Keratinocyte (primary cell): ENCODE data around the gene AQP2.

Source experiments
- EZH2 ChIP-seq: IDR thresholded peaks from one replicate; pipeline ENCODE4 v1.6.1; 2012; ENCODE audit warnings: inconsistent platforms, mild to moderate bottlenecking, low read length, moderate library complexity
- TF ChIP-seq, protein P1 (sequence below), 3 experiments: IDR thresholded peaks in 1 of 3; conservative IDR thresholded peaks in 1 of 3; optimal IDR thresholded peaks in 1 of 3; 2 replicates in 2 of 3; 3 replicates in 1 of 3; pipeline versions ENCODE3 to v1.5.1; 2011; ENCODE audit warnings: low read length in 3 of 3, mild to moderate bottlenecking in 3 of 3, moderate library complexity in 2 of 3, control low read depth in 1 of 3, inconsistent platforms in 1 of 3; ENCODE audit not compliant: insufficient read depth in 2 of 3; ENCODE audit errors: extremely low read depth in 1 of 3

DNA sequence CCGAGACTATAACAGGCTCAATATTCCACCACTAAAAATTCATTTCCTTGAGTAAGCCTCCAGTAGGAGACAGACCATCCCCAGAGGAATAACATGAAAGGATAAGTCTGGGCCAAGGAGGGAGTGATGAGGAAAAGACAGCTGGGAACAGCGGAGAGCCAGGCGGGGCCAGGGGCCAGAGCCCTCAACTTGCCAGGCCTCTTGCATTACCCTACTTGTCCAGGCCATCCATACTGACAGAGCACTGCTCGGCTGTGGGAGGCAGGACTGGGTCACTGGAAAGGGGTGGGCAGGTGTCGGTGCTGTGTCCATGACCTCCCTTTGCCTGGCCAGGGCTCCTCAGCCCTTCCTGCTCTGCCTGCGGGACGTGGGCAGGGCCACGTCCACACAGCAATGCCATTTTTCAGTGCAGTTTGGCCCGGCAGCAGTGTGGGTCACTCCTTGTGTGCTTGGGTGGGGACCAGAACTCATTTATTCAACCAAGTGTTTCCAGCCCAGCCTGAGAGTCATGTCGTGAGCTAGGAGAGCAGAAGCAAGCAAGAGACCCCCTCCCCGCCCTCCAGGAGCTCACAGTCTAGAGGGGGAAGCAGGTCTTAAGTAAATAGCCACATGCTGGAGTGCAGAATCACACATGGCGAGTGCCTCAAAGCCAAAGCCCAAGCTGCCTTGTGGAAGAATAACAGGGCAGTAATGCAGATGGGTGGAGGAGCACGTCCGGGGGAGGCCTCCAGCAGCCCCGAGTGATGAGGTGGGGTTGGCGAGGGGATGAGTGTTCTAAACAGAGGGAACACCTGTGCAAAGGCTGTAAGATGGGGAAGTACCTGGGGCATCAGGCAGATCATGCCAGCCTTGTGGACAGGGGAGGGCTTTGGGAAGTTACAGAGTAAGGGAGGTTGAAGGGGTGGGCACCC lies 37.9 kb upstream of the AQP2 start:
- TF ChIP-seq, protein P1, sequence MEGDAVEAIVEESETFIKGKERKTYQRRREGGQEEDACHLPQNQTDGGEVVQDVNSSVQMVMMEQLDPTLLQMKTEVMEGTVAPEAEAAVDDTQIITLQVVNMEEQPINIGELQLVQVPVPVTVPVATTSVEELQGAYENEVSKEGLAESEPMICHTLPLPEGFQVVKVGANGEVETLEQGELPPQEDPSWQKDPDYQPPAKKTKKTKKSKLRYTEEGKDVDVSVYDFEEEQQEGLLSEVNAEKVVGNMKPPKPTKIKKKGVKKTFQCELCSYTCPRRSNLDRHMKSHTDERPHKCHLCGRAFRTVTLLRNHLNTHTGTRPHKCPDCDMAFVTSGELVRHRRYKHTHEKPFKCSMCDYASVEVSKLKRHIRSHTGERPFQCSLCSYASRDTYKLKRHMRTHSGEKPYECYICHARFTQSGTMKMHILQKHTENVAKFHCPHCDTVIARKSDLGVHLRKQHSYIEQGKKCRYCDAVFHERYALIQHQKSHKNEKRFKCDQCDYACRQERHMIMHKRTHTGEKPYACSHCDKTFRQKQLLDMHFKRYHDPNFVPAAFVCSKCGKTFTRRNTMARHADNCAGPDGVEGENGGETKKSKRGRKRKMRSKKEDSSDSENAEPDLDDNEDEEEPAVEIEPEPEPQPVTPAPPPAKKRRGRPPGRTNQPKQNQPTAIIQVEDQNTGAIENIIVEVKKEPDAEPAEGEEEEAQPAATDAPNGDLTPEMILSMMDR (optimal IDR thresholded peaks at IDR 0.05 in 1 of 3, IDR thresholded peaks at IDR 0.05 in 1 of 3, conservative IDR thresholded peaks at IDR 0.05 in 1 of 3; ENCODE audit: extremely low read depth in 1 of 3, insufficient read depth in 2 of 3, low read length in 3 of 3) = no peak
- no peak for TF ChIP-seq EZH2
